Left ventricle myocardium inferior (tissue), 1 donor: ENCODE measurements around the gene PLOD3. TPM values are rescaled to one million over a fixed set of nuclear protein-coding genes. Genes with fewer than 3 reads are reported as not detected.
A peak's percentile ranks its signal among the peaks of the same experiment; 100 is the strongest.
"Not testable (repeated sequence)": the region's sequence is repeated elsewhere in the genome, so short reads cannot be mapped to it uniquely, and the experiment has no call there.

Experiments
- DNase-seq: peaks from one replicate; pipeline ENCODE4 v3.0.0-alpha.2; 2020
- H3K27ac ChIP-seq: fragments of 200-600 bp; replicated peaks from 2 replicates; pipeline ENCODE4 v1.8.0; 2021
- H3K27me3 ChIP-seq: fragments of 200-600 bp; 2 replicates; pipeline ENCODE4 v1.8.0; 2021; ENCODE audit warnings: low read depth
- H3K36me3 ChIP-seq: fragments of 200-600 bp; 2 replicates; pipeline ENCODE4 v1.8.0; 2021
- H3K4me1 ChIP-seq: fragments of 200-600 bp; 2 replicates; pipeline ENCODE4 v1.8.0; 2021
- H3K4me3 ChIP-seq: fragments of 200-600 bp; 2 replicates; pipeline ENCODE4 v1.8.0; 2021; ENCODE audit warnings: mild to moderate bottlenecking, moderate library complexity
- H3K9me3 ChIP-seq: fragments of 200-600 bp; replicated peaks from 2 replicates; pipeline ENCODE4 v1.8.0; 2021
- intact Hi-C: fragments of 100-400 bp; cut with micrococcal nuclease; formaldehyde crosslinking; loops from one replicate; pipeline ENCODE4 v1.11.0; 2022
- total RNA-seq: library from RNA; stranded (reverse); fragmentation: NEBNext Ultra II Directional; extraction: Animal tissue kit (Norgen Biotek cat#: 25700); gene quantifications from one replicate; pipeline ENCODE4 v1.2.1, GENCODE V29; 2021
- TF ChIP-seq, protein P1 (sequence below): fragments of 200-600 bp; IDR thresholded peaks from 2 replicates; pipeline ENCODE4 v1.8.0; 2021; ENCODE audit warnings: antibody characterized with exemption, mild to moderate bottlenecking, borderline replicate concordance
- donor health status: DM: no; HTN: yes; CAD: no; lungs with severe emphysema.

The PLOD3 gene
- total RNA-seq, 1 donor from 2014 or later, result 38.7 TPM

DNA sequence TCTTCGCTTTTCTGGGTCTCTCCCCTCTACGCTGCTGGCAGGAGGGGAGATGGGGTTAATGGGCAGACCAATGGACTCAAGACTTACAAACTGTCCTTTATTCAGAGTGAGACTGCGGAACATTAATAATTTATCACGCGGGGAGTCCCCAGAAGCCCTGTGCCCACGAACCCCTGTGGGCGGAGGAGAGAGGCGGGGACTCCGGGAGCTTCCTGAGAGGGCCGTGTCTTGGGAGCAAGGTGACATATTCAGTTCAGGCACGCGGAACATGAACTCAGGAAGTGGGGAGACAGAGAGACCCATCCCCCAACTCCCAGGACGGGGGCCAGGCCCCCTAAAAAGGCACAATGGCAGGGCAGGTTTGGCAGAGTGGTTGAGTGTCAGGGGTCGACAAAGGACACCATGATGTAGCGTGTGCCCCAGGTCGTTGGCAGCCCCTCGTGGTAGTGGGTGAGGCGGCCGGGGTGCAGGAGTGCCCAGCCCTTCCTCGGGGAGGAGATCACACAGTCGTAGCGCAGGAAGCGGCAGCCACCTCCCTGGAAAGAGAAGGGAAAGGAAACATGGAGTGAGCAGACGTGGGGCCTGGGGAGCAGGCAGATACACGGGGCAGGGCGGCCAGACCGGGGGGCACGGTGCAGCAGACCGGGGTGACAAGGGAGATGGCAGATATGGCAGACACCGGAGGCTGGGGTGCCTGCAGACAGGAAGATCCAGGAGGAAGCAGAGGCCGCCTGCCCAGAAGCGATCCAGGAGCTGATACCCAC is 11.3 kb downstream of the PLOD3 start:
- intact Hi-C loops, result no loop called here

DNA sequence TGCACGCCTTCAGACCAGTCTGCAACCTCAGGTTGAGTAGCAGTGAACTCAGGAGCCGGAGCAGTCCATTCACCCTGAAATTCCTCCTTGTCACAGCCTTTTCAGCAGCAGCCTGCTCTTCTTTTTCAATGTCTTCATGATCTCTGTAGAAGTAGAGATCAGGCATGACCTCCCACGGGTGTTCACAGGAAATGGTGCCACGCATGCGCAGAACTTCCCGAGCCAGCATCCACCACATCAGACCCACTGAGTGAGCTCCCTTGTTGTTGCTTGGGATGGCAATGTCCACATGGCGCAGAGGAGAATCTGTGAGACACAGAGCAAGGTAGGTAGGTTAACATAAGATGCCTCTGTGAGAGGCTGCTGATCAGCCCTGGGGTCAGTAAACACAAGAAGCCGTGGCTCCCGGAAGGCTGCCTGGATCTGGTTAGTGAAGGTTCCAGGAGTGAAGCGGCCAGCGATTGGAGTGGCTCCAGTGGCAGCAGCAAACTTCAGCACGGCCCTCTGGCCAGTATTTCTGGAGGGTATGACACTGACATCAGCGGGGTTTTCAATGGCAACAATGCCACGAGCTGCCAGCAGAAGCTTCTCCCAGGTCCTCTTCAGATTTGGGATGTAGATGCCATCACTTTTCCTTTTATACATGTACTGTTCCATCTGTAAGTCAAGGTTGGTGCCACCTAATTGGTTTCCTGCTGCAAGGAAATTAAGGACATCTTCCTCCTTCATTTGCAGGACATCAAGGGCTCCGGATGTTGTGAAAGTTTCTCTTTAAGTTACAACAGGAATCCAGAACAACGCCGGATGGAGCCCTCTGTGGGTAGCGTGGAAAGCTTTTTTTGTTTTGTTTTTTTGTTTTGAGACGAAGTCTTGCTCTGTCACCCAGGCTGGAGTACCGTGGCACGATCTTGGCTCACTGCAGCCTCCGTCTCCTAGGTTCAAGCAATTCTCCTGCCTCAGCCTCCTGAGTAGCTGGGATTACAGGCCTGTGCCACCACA is 13.3 kb downstream of the PLOD3 start:
- intact Hi-C loops, H3K27ac ChIP-seq, H3K4me1 ChIP-seq, H3K9me3 ChIP-seq, DNase-seq, H3K4me3 ChIP-seq: not testable (repeated sequence)
- Histone ChIP-seq H3K27me3 (peaks cover 52% of the 10 kb centered on the region), H3K36me3 (peaks cover 25% of the 10 kb centered on the region)

More for the DNA sequence above, 11.3 kb downstream of the PLOD3 start:
- Histone ChIP-seq H3K4me1 (peaks cover 10% of the 10 kb centered on the region), H3K27ac (no peak overlapping the region), H3K36me3 (peaks cover 46% of the 10 kb centered on the region), H3K4me3 (no peak overlapping the region), H3K27me3 (peaks cover 31% of the 10 kb centered on the region), H3K9me3 (no peaks in the 10 kb centered on the region)
- DNase-seq, result no peak
- TF ChIP-seq, protein P1, sequence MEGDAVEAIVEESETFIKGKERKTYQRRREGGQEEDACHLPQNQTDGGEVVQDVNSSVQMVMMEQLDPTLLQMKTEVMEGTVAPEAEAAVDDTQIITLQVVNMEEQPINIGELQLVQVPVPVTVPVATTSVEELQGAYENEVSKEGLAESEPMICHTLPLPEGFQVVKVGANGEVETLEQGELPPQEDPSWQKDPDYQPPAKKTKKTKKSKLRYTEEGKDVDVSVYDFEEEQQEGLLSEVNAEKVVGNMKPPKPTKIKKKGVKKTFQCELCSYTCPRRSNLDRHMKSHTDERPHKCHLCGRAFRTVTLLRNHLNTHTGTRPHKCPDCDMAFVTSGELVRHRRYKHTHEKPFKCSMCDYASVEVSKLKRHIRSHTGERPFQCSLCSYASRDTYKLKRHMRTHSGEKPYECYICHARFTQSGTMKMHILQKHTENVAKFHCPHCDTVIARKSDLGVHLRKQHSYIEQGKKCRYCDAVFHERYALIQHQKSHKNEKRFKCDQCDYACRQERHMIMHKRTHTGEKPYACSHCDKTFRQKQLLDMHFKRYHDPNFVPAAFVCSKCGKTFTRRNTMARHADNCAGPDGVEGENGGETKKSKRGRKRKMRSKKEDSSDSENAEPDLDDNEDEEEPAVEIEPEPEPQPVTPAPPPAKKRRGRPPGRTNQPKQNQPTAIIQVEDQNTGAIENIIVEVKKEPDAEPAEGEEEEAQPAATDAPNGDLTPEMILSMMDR, result no peak

- intact Hi-C loops, result no loop called here
- TF ChIP-seq, protein P1, result no peak
Measured at GRCh38 chr7:101202603-101202918, 14.8 kb downstream of the PLOD3 start.

DNA sequence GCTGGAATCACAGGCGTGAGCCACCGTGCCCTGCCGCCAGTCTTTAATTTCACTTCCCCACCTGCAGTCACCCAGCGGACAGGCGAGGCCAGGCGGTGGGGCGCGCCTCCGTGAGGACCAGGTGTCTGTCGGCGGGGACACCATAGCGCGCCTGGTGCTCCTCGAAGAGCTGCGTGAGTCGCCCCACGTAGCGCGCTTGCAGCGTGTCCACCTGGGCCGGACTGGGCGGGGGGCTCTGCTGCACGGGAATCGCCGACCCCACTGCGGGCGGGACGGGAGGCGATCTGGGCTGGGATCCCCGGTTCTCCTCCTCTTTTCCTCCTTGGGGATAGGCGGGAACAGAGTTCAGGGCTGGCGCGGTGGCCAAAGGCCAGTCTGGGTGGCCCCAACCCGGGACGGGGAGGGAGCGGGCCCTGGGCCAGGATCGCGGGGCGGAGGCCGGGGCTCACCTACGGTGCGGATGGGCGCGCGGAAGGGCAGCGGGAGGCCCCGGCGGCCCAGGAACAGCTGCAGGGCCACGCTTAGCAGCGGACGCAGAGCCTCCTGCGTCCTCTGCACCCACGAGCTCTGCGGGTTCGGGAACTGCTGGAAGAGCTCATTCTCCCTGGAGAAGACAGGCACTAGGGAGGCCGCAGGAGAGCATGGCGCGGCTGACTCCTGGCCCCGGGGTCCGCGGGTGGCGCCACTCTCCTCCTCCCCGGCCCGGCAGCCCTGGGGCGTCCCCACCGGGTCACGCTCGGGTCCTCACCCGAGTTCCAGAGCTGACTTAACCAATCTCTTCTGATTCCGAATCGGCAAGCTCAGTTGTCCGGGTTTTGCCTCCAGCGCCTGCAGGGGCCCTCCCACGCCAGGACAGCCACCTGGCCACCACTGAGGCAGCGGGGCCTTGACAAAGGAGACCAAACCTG is 15.4 kb downstream of the PLOD3 start:
- H3K4me3 ChIP-seq, result peak overlapping the region; percentile 42
- intact Hi-C loops, result no loop called here
- peaks cover 71% of the 10 kb centered on the region for H3K27me3 ChIP-seq

More at GRCh38 chr7:101202603-101202918, 14.8 kb downstream of the PLOD3 start:
- Histone ChIP-seq H3K4me3 (no peak overlapping the region), H3K9me3 (no peaks in the 10 kb centered on the region), H3K27me3 (peaks cover 66% of the 10 kb centered on the region), H3K4me1 (peaks cover 10% of the 10 kb centered on the region), H3K36me3 (peaks cover 12% of the 10 kb centered on the region), H3K27ac (no peak overlapping the region)
- DNase-seq, result no peak

GRCh38 chr7:101200862-101201599 is 16.4 kb downstream of the PLOD3 start, which contains the start of gene MOGAT3:
Gene MOGAT3, minus strand, starts transcription at chr7:101201036. Its CDS starts 182 bp downstream, at chr7:101200854.
- H3K27me3 ChIP-seq, result peaks cover 80% of the 10 kb centered on the region
- no peaks in the 10 kb centered on the region for H3K9me3 ChIP-seq
- DNase-seq, result no peak
- intact Hi-C loops, result no loop called here
- peak within 1 kb of the TSS; percentile 42 for H3K4me3 ChIP-seq
- TF ChIP-seq, protein P1, result no peak
- peaks cover 10% of the 10 kb centered on the region for H3K4me1 ChIP-seq
- H3K36me3 ChIP-seq, result peaks cover 4% of the 10 kb centered on the region
- no peak within 1 kb of the TSS for H3K27ac ChIP-seq

More for the DNA sequence above, 15.4 kb downstream of the PLOD3 start:
- peaks cover 10% of the 10 kb centered on the region for H3K4me1 ChIP-seq
- H3K27ac ChIP-seq, result no peak overlapping the region
- H3K36me3 ChIP-seq, result peaks cover 8% of the 10 kb centered on the region
- no peak for DNase-seq
- TF ChIP-seq, protein P1, result no peak
- H3K9me3 ChIP-seq, result no peaks in the 10 kb centered on the region
